ENCODE results near the gene MED13L.

The MED13L gene

GRCh38 chr12:115911360-115911759, 366.1 kb downstream of the MED13L start:
- no peak for DNase-seq (ENCODE audit: low spot score)

- no peak for DNase-seq (ENCODE audit: low spot score)
These were observed 367.4 kb downstream of the MED13L start for GRCh38 chr12:115910057-115910456.

Small RNA genes lying within 50 kb of the gene (small RNA-seq; reads per million reads assigned to genes)
- gene MIR620 = 0 reads per million in 2 experiments
- 0 reads per million in 2 experiments for gene RNU6-1188P
- gene SNRPGP18 = 0 reads per million in 2 experiments
